ENCODE results near the gene LIPK. TPM values are rescaled to one million over a fixed set of nuclear protein-coding genes. Genes with fewer than 3 reads are reported as not detected.

Gene LIPK
- total and polyA plus RNA-seq, 2 of the 13 experiments (the other 11 are each of a cell fraction or from before 2014, with no cell fraction given): not detected

DNA sequence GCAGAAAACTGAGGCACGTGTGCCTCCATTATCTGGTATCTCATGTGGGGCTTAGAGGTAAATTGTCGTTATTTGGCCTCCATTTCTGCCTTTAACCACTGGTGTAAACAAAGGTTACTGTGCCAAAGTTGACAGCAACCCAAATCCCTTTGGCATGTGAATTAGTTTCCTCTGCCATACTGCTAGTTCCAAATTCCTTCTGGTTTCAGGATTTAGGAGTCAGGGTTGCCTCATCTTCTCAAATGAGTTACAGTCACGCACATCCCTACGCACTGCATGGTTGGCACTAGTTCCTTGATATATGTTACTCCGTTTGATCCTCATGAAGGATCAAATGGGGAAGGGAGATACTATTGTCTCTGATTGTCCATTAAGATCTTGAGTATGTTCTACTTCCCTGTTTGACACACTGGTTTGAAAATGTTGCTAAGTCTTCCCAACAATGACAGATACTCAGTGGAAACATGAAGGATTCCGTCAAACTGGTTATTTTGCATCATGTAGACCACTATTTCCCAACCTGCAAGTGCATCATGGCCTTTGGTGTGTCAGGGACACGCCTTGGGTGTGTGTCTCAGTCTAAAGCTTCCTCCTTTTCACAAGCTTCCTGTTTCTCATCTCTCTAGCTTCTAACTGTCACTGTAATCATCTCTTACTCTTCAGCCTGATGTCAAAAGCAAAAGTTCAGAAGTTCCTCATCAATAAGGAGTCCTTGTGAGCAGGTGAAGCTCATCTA, 53.5 kb downstream of the LIPK start, which contains the start of gene LIPN (continued):
- TF ChIP-seq, protein P1, sequence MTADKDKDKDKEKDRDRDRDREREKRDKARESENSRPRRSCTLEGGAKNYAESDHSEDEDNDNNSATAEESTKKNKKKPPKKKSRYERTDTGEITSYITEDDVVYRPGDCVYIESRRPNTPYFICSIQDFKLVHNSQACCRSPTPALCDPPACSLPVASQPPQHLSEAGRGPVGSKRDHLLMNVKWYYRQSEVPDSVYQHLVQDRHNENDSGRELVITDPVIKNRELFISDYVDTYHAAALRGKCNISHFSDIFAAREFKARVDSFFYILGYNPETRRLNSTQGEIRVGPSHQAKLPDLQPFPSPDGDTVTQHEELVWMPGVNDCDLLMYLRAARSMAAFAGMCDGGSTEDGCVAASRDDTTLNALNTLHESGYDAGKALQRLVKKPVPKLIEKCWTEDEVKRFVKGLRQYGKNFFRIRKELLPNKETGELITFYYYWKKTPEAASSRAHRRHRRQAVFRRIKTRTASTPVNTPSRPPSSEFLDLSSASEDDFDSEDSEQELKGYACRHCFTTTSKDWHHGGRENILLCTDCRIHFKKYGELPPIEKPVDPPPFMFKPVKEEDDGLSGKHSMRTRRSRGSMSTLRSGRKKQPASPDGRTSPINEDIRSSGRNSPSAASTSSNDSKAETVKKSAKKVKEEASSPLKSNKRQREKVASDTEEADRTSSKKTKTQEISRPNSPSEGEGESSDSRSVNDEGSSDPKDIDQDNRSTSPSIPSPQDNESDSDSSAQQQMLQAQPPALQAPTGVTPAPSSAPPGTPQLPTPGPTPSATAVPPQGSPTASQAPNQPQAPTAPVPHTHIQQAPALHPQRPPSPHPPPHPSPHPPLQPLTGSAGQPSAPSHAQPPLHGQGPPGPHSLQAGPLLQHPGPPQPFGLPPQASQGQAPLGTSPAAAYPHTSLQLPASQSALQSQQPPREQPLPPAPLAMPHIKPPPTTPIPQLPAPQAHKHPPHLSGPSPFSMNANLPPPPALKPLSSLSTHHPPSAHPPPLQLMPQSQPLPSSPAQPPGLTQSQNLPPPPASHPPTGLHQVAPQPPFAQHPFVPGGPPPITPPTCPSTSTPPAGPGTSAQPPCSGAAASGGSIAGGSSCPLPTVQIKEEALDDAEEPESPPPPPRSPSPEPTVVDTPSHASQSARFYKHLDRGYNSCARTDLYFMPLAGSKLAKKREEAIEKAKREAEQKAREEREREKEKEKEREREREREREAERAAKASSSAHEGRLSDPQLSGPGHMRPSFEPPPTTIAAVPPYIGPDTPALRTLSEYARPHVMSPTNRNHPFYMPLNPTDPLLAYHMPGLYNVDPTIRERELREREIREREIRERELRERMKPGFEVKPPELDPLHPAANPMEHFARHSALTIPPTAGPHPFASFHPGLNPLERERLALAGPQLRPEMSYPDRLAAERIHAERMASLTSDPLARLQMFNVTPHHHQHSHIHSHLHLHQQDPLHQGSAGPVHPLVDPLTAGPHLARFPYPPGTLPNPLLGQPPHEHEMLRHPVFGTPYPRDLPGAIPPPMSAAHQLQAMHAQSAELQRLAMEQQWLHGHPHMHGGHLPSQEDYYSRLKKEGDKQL (CRISPR knock-in tag; IDR thresholded peaks at IDR 0.05; ENCODE audit: low read depth): no peak
- no peak for TF ChIP-seq TEAD3 (CRISPR knock-in tag; optimal IDR thresholded peaks at IDR 0.05; ENCODE audit: borderline replicate concordance)
- TF ChIP-seq, protein P2, sequence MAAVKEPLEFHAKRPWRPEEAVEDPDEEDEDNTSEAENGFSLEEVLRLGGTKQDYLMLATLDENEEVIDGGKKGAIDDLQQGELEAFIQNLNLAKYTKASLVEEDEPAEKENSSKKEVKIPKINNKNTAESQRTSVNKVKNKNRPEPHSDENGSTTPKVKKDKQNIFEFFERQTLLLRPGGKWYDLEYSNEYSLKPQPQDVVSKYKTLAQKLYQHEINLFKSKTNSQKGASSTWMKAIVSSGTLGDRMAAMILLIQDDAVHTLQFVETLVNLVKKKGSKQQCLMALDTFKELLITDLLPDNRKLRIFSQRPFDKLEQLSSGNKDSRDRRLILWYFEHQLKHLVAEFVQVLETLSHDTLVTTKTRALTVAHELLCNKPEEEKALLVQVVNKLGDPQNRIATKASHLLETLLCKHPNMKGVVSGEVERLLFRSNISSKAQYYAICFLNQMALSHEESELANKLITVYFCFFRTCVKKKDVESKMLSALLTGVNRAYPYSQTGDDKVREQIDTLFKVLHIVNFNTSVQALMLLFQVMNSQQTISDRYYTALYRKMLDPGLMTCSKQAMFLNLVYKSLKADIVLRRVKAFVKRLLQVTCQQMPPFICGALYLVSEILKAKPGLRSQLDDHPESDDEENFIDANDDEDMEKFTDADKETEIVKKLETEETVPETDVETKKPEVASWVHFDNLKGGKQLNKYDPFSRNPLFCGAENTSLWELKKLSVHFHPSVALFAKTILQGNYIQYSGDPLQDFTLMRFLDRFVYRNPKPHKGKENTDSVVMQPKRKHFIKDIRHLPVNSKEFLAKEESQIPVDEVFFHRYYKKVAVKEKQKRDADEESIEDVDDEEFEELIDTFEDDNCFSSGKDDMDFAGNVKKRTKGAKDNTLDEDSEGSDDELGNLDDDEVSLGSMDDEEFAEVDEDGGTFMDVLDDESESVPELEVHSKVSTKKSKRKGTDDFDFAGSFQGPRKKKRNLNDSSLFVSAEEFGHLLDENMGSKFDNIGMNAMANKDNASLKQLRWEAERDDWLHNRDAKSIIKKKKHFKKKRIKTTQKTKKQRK (IDR thresholded peaks at IDR 0.05; ENCODE audit: low read length): no peak
- TF ChIP-seq, protein P3, sequence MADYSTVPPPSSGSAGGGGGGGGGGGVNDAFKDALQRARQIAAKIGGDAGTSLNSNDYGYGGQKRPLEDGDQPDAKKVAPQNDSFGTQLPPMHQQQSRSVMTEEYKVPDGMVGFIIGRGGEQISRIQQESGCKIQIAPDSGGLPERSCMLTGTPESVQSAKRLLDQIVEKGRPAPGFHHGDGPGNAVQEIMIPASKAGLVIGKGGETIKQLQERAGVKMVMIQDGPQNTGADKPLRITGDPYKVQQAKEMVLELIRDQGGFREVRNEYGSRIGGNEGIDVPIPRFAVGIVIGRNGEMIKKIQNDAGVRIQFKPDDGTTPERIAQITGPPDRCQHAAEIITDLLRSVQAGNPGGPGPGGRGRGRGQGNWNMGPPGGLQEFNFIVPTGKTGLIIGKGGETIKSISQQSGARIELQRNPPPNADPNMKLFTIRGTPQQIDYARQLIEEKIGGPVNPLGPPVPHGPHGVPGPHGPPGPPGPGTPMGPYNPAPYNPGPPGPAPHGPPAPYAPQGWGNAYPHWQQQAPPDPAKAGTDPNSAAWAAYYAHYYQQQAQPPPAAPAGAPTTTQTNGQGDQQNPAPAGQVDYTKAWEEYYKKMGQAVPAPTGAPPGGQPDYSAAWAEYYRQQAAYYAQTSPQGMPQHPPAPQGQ (CRISPR knock-in tag; IDR thresholded peaks at IDR 0.05; ENCODE audit: borderline replicate concordance): no peak

Measured in HepG2 (cell line).